Measurements from ENCODE around the gene BSCL2. TPM values are rescaled to one million over a fixed set of nuclear protein-coding genes. Genes with fewer than 3 reads are reported as not detected.

The BSCL2 gene
- total and polyA plus RNA-seq, 12 donors = 8.5 to 83.0 (median 19.7) TPM

- Histone ChIP-seq H3K27ac (no peak overlapping the region), H3K4me3 (no peak overlapping the region), H3K4me1 (peaks cover 0 to 43% (median 17%) of the 10 kb centered on the region in 9 donors), H3K27me3 (no peaks in the 10 kb centered on the region), H3K9me3 (no peaks in the 10 kb centered on the region), H3K36me3 (peaks cover 6 to 100% (median 73%) of the 10 kb centered on the region in 9 donors)
- 92 to 94% methylated on average over 11 of the region's 11 CpGs for WGBS, 2 donors
- ATAC-seq (no peak), DNase-seq (no peak)
- intact Hi-C loops (cut with DNase I) = no loop called here
- TF ChIP-seq CTCF (IDR thresholded peaks at IDR 0.05) = no peak
These were observed 9.6 kb upstream of the BSCL2 start for GRCh38 chr11:62716816-62717215.

GRCh38 chr11:62716206-62716605, 9.0 kb upstream of the BSCL2 start:
- intact Hi-C loops (cut with DNase I) = no loop called here
- Histone ChIP-seq H3K27ac (no peak overlapping the region), H3K9me3 (no peaks in the 10 kb centered on the region), H3K4me3 (no peak overlapping the region), H3K27me3 (no peaks in the 10 kb centered on the region), H3K4me1 (peaks cover 0 to 37% (median 17%) of the 10 kb centered on the region in 9 donors), H3K36me3 (peaks cover 4 to 100% (median 67%) of the 10 kb centered on the region in 9 donors)
- ATAC-seq (no peak), DNase-seq (no peak)
- no peak for TF ChIP-seq CTCF (IDR thresholded peaks at IDR 0.05)
- 90 to 93% methylated on average over 5 of the region's 5 CpGs for WGBS, 2 donors

GRCh38 chr11:62715150-62716130, 8.2 kb upstream of the BSCL2 start:
- TF ChIP-seq CTCF (IDR thresholded peaks at IDR 0.05) = no peak
- Histone ChIP-seq H3K27me3 (no peaks in the 10 kb centered on the region), H3K4me3 (no peak overlapping the region), H3K27ac (no peak overlapping the region), H3K9me3 (no peaks in the 10 kb centered on the region), H3K36me3 (peaks cover 4 to 100% (median 59%) of the 10 kb centered on the region in 9 donors), H3K4me1 (peaks cover 0 to 38% (median 18%) of the 10 kb centered on the region in 9 donors)
- intact Hi-C loops (cut with DNase I) = no loop called here
- DNase-seq = no peak
- 90 to 91% methylated on average over 24 of the region's 24 CpGs for WGBS, 2 donors
- no peak for ATAC-seq

- Histone ChIP-seq H3K9me3 (no peaks in the 10 kb centered on the region), H3K4me3 (no peak overlapping the region), H3K36me3 (peaks cover 0 to 83% (median 40%) of the 10 kb centered on the region in 9 donors), H3K27ac (peak overlapping the region in 9 of 10 donors; percentile 19 to 78 (median 64)), H3K4me1 (peaks cover 13 to 54% (median 32%) of the 10 kb centered on the region in 9 donors), H3K27me3 (no peaks in the 10 kb centered on the region)
- intact Hi-C loops (cut with DNase I) = no loop called here
- 55 to 65% methylated on average over 2 of the region's 2 CpGs for WGBS, 2 donors
- ATAC-seq = peak in 2 of 8 donors; percentile 27 to 30
- no peak for TF ChIP-seq CTCF (IDR thresholded peaks at IDR 0.05)
- DNase-seq = no peak
These were observed 6.1 kb upstream of the BSCL2 start for GRCh38 chr11:62713343-62713742.

All from heart right ventricle (tissue), 16 donors.